ENCODE results near the gene MAP4K3. TPM values are rescaled to one million over a fixed set of nuclear protein-coding genes. Genes with fewer than 3 reads are reported as not detected.
"Not testable (repeated sequence)": the region's sequence is repeated elsewhere in the genome, so short reads cannot be mapped to it uniquely, and the experiment has no call there.

The MAP4K3 gene
- total and polyA plus RNA-seq, 10 of the 15 experiments (the other 5 are each of a cell fraction or from before 2014, with no cell fraction given), result 0.04 to 0.95 (median 0.21) TPM; not detected in 1

DNA sequence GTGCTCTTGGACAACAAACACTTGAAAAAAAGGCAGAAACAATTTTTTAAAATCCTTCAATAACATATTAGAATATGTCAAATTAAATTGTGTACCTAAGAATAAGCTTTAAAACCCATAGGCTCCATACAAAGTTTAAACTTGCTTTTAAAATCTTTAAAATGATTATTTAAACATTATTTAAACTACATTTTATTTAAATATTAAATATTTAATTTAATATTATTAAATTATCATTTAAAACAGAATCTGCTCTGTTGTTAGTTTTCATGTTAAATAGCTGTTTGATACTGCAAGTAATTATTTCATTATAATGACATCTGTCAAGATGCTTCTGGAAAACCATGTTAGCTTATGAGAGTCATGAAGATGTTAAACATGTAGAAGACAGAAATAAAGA lies 75.6 kb downstream of the MAP4K3 start:
- Histone ChIP-seq H3K9ac (ENCODE audit: control insufficient read depth, insufficient read depth, low read length) (no peak overlapping the region), H3K36me3 (ENCODE audit: control insufficient read depth in 2 of 2, insufficient read depth in 2 of 2, low read length in 1 of 2) (no peaks in the 10 kb centered on the region), H4K20me1 (ENCODE audit: control insufficient read depth, insufficient read depth) (no peaks in the 10 kb centered on the region), H3K79me2 (ENCODE audit: control insufficient read depth, insufficient read depth, low read length) (no peaks in the 10 kb centered on the region), H3K27me3 (replicated peaks in 1 of 2; ENCODE audit: control insufficient read depth in 2 of 2, insufficient read depth in 2 of 2, low read length in 1 of 2) (no peaks in the 10 kb centered on the region), H3K27ac (ENCODE audit: control insufficient read depth, insufficient read depth) (no peak overlapping the region), H3K4me3 (no peak overlapping the region), H2AFZ (ENCODE audit: control insufficient read depth, low read depth, low read length) (no peak overlapping the region), H3K4me1 (ENCODE audit: control insufficient read depth, insufficient read depth, low read length) (no peaks in the 10 kb centered on the region), H3K9me3 (replicated peaks; ENCODE audit: control insufficient read depth, insufficient read depth, low read length) (peaks cover 13% of the 10 kb centered on the region), H3K4me2 (ENCODE audit: control insufficient read depth, insufficient read depth) (no peak overlapping the region)
- TF ChIP-seq NFIC (IDR thresholded peaks at IDR 0.05; ENCODE audit: low read depth, low read length) (no peak), RCOR1 (conservative IDR thresholded peaks at IDR 0.05; ENCODE audit: low read depth, low read length) (no peak), HDAC6 (IDR thresholded peaks at IDR 0.05; ENCODE audit: unreplicated experiment) (no peak), CHD4 (IDR thresholded peaks at IDR 0.05) (no peak), SIN3A (IDR thresholded peaks at IDR 0.05; ENCODE audit: low read depth, low read length) (no peak), ZBTB40 (IDR thresholded peaks at IDR 0.05; ENCODE audit: borderline replicate concordance) (no peak)
- TF ChIP-seq, protein P1, sequence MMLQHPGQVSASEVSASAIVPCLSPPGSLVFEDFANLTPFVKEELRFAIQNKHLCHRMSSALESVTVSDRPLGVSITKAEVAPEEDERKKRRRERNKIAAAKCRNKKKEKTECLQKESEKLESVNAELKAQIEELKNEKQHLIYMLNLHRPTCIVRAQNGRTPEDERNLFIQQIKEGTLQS (IDR thresholded peaks at IDR 0.05; ENCODE audit: borderline replicate concordance, extremely low read depth, low read depth, low read length), result no peak
- CTCF ChIA-PET, result no interaction called here
- SMC1A ChIA-PET (ENCODE audit: uncharacterized antibody, unreplicated experiment), result interaction anchor here (1.0 to 1.6 kb wide), 3 partner anchors 9 to 15 kb away, joined by 3 to 5 read pairs (median 3); no protein-coding TSS in a partner anchor
- POLR2A ChIA-PET, result no interaction called here
- DNase-seq (ENCODE audit: low read depth, low spot score), result no peak
- intact Hi-C loops (cut with micrococcal nuclease; ENCODE audit: unreplicated experiment) (no loop called here), in situ Hi-C loops (cut with MboI) (no loop called here)
- no peak for FAIRE-seq
- ATAC-seq, result no peak
- BruUV-seq (replicated peaks), result no TSS peak
- RAD21 ChIA-PET (ENCODE audit: unreplicated experiment), result no interaction called here

DNA sequence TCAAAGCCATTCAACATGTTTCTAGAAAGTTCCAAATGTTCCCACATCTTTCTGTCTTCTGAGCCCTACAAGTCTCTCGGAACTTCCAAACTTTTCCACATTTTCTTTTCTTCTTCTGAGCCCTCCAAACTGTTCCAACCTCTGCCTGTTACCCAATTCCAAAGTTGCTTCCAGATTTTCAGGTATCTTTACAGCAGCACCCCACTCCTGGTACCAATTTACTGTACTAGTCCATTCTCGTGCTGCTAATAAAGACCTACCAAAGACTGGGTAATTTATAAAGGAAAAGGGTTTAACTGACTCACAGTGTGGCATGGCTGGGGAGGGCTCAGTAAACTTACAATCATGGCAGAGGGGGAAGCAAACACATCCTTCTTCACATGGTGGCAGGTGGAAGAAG lies 76.7 kb downstream of the MAP4K3 start:
- POLR2A ChIA-PET; H3K4me1 ChIP-seq (ENCODE audit: control insufficient read depth, insufficient read depth, low read length); SMC1A ChIA-PET (ENCODE audit: uncharacterized antibody, unreplicated experiment); H2AFZ ChIP-seq (ENCODE audit: control insufficient read depth, low read depth, low read length); H3K4me2 ChIP-seq (ENCODE audit: control insufficient read depth, insufficient read depth); in situ Hi-C loops (cut with MboI); H3K27ac ChIP-seq (ENCODE audit: control insufficient read depth, insufficient read depth); BruUV-seq (replicated peaks); H3K79me2 ChIP-seq (ENCODE audit: control insufficient read depth, insufficient read depth, low read length); H3K27me3 ChIP-seq (replicated peaks in 1 of 2; ENCODE audit: control insufficient read depth in 2 of 2, insufficient read depth in 2 of 2, low read length in 1 of 2); FAIRE-seq; H4K20me1 ChIP-seq (ENCODE audit: control insufficient read depth, insufficient read depth); H3K4me3 ChIP-seq; RAD21 ChIA-PET (ENCODE audit: unreplicated experiment); H3K9ac ChIP-seq (ENCODE audit: control insufficient read depth, insufficient read depth, low read length); H3K36me3 ChIP-seq (ENCODE audit: control insufficient read depth in 2 of 2, insufficient read depth in 2 of 2, low read length in 1 of 2); ATAC-seq; intact Hi-C loops (cut with micrococcal nuclease; ENCODE audit: unreplicated experiment); DNase-seq (ENCODE audit: low read depth, low spot score): not testable (repeated sequence)
- 63% methylated on average over 2 of the region's 2 CpGs for WGBS (ENCODE audit: insufficient coverage, insufficient replicate concordance, low lambda C conversion rate, missing lambda C conversion rate)
- CTCF ChIA-PET, result interaction anchor here (0.5 kb wide), 1 partner anchor 24 kb away, joined by 4 read pairs; no protein-coding TSS in a partner anchor
- peaks cover 13% of the 10 kb centered on the region for H3K9me3 ChIP-seq (replicated peaks; ENCODE audit: control insufficient read depth, insufficient read depth, low read length)
